CD14-positive monocyte (primary cell): ENCODE results near the gene NUBPL. TPM values are rescaled to one million over a fixed set of nuclear protein-coding genes. Genes with fewer than 3 reads are reported as not detected.

Experiments
- DNase-seq, 3 donors: peaks; one replicate each; pipeline ENCODE4 v3.0.0-alpha.2; 2011 to 2022
- H2AFZ ChIP-seq: 2 replicates; pipeline ENCODE4 v1.6.0; 2012; ENCODE audit warnings: mild to moderate bottlenecking, low read depth, low read length, inconsistent platforms; ENCODE audit not compliant: insufficient read depth, poor library complexity, severe bottlenecking
- H3K27ac ChIP-seq, 2 donors: 1 replicate in 1 of 2; 2 replicates in 1 of 2; pipeline ENCODE4 v1.5.1; 2012 to 2013; ENCODE audit warnings: low read length in 2 of 2, control low read depth in 1 of 2, inconsistent platforms in 1 of 2, low read depth in 1 of 2, mild to moderate bottlenecking in 1 of 2
- H3K27me3 ChIP-seq, 2 donors: one replicate each; pipeline versions ENCODE4 v1.6.0 to v1.6.1; 2011 to 2013; ENCODE audit warnings: low read length in 2 of 2; ENCODE audit not compliant: control insufficient read depth in 2 of 2, insufficient read depth in 2 of 2
- H3K36me3 ChIP-seq, 2 donors: replicated peaks in 1 of 2; 1 replicate in 1 of 2; 2 replicates in 1 of 2; pipeline versions ENCODE4 v1.5.1 to v1.6.1; 2012 to 2013; ENCODE audit warnings: low read length in 2 of 2, control low read depth in 1 of 2, inconsistent platforms in 1 of 2, mild to moderate bottlenecking in 1 of 2; ENCODE audit not compliant: insufficient read depth in 2 of 2, control insufficient read depth in 1 of 2
- H3K4me1 ChIP-seq, 2 donors: 1 replicate in 1 of 2; 2 replicates in 1 of 2; pipeline versions ENCODE4 v1.5.1 to v1.6.1; 2012 to 2013; ENCODE audit warnings: low read length in 2 of 2, control low read depth in 1 of 2, inconsistent platforms in 1 of 2, mild to moderate bottlenecking in 1 of 2, moderate library complexity in 1 of 2; ENCODE audit not compliant: insufficient read depth in 2 of 2, control insufficient read depth in 1 of 2
- H3K4me2 ChIP-seq: replicated peaks from 2 replicates; pipeline ENCODE3; 2012; ENCODE audit warnings: low read length, moderate library complexity, mild to moderate bottlenecking; ENCODE audit not compliant: poor library complexity, severe bottlenecking; ENCODE audit errors: extremely low read depth
- H3K4me3 ChIP-seq, 3 experiments: fragments of 200-600 bp in 1 of 3; sonication (generic) in 1 of 3; replicated peaks in 1 of 3; 1 replicate in 2 of 3; 2 replicates in 1 of 3; pipeline ENCODE4 v1.5.1; 2011 to 2013; ENCODE audit warnings: low read length in 3 of 3, mild to moderate bottlenecking in 3 of 3, control low read depth in 2 of 3, low read depth in 2 of 3, inconsistent platforms in 1 of 3, moderate library complexity in 1 of 3
- H3K79me2 ChIP-seq: 2 replicates; pipeline ENCODE4 v1.6.0; 2012; ENCODE audit warnings: mild to moderate bottlenecking, control low read depth, inconsistent platforms, low read length, moderate library complexity; ENCODE audit not compliant: insufficient read depth
- H3K9ac ChIP-seq: 2 replicates; pipeline ENCODE4 v1.6.0; 2017; ENCODE audit warnings: low read length, mild to moderate bottlenecking; ENCODE audit not compliant: insufficient read depth, poor library complexity, severe bottlenecking
- H3K9me3 ChIP-seq, 2 donors: replicated peaks in 1 of 2; 1 replicate in 1 of 2; 2 replicates in 1 of 2; pipeline versions ENCODE4 v1.5.1 to v1.6.1; 2012 to 2013; ENCODE audit warnings: low read length in 2 of 2, control low read depth in 1 of 2; ENCODE audit not compliant: control insufficient read depth in 1 of 2, insufficient read depth in 1 of 2
- H4K20me1 ChIP-seq: 2 replicates; pipeline ENCODE4 v1.6.0; 2012; ENCODE audit warnings: mild to moderate bottlenecking, low read length, control low read depth, moderate library complexity; ENCODE audit not compliant: insufficient read depth
- H3K27ac Mint-ChIP-seq, 7 donors: one replicate each; pipeline ENCODE4 v1.8.0; 2020; ENCODE audit warnings: mild to moderate bottlenecking in 7 of 7, mixed read lengths in 7 of 7, moderate library complexity in 6 of 7, inconsistent platforms in 2 of 7
- H3K27me3 Mint-ChIP-seq, 3 donors: one replicate each; pipeline ENCODE4 v1.8.0; 2021 to 2022; ENCODE audit warnings: low read depth in 3 of 3, mild to moderate bottlenecking in 3 of 3, mixed read lengths in 3 of 3, moderate library complexity in 3 of 3, inconsistent platforms in 1 of 3
- H3K36me3 Mint-ChIP-seq, 2 donors: one replicate each; pipeline ENCODE4 v1.8.0; 2020; ENCODE audit warnings: mixed read lengths in 2 of 2, inconsistent platforms in 1 of 2, mild to moderate bottlenecking in 1 of 2
- H3K4me1 Mint-ChIP-seq: one replicate; pipeline ENCODE4 v1.8.0; 2020; ENCODE audit warnings: mild to moderate bottlenecking, mixed read lengths
- H3K4me3 Mint-ChIP-seq, 2 donors: one replicate each; pipeline ENCODE4 v1.8.0; 2020; ENCODE audit warnings: mild to moderate bottlenecking in 2 of 2, mixed read lengths in 2 of 2, moderate library complexity in 1 of 2
- H3K9me3 Mint-ChIP-seq, 7 donors: one replicate each; pipeline ENCODE4 v1.8.0; 2020 to 2022; ENCODE audit warnings: mixed read lengths in 7 of 7, mild to moderate bottlenecking in 6 of 7, moderate library complexity in 6 of 7, inconsistent platforms in 2 of 7
- CTCF ChIP-seq: fragments of 200-600 bp; IDR thresholded peaks from one replicate; pipeline ENCODE4 v1.8.0; 2022; ENCODE audit warnings: antibody characterized with exemption, mild to moderate bottlenecking
- WGBS: methylation state at CpG from one replicate; pipeline ENCODE4 v1.1.5; 2013; ENCODE audit warnings: missing lambda C conversion rate; ENCODE audit not compliant: insufficient coverage; 5-methylcytosine and 5-hydroxymethylcytosine counted together
- intact Hi-C, 2 donors: fragments of 100-400 bp; cut with micrococcal nuclease; formaldehyde crosslinking; loops; one replicate each; pipeline versions ENCODE4 v1.15.0 to v1.15.1; 2023
- polyA plus RNA-seq, 3 donors: library from polyadenylated mRNA; depleted of rRNA in 1 of 3; unstranded in 2 of 3; stranded (reverse) in 1 of 3; fragments of 300-500 nt in 2 of 3; fragments of >200 nt in 1 of 3; fragmentation: Illumina TruSeq in 2 of 3; gene quantifications; 1 replicate in 2 of 3; 2 replicates in 1 of 3; pipeline ENCODE4 v1.2.3, GENCODE V29; 2012 to 2021

NUBPL gene
- polyA plus RNA-seq, 3 donors: 0.75 to 2.4 (median 2.3) TPM

- Histone ChIP-seq H3K9ac (no peak overlapping the region), H3K4me2 (no peak overlapping the region), H3K27ac (no peak overlapping the region), H3K27me3 (no peaks in the 10 kb centered on the region), H3K9me3 (no peaks in the 10 kb centered on the region), H3K36me3 (no peaks in the 10 kb centered on the region), H3K4me3 (no peak overlapping the region), H3K4me1 (no peaks in the 10 kb centered on the region), H2AFZ (no peak overlapping the region), H4K20me1 (no peaks in the 10 kb centered on the region), H3K79me2 (no peaks in the 10 kb centered on the region)
- H3K4me1 Mint-ChIP-seq: no peaks in the 10 kb centered on the region
- no peak overlapping the region for H3K4me3 Mint-ChIP-seq
- H3K9me3 Mint-ChIP-seq: peaks cover 0 to 3% (median 0%) of the 10 kb centered on the region in 7 donors
- TF ChIP-seq CTCF: no peak
- no peak for DNase-seq
- no peaks in the 10 kb centered on the region for H3K27me3 Mint-ChIP-seq
- no peaks in the 10 kb centered on the region for H3K36me3 Mint-ChIP-seq
- no peak overlapping the region for H3K27ac Mint-ChIP-seq
- no CpG with 5 or more reads among the region's 1 CpG for WGBS
- intact Hi-C loops: no loop called here
These were observed 131.2 kb downstream of the NUBPL start for GRCh38 chr14:31692376-31692781.

GRCh38 chr14:31696378-31696777, 135.2 kb downstream of the NUBPL start:
- no CpG with 5 or more reads among the region's 4 CpGs for WGBS
- H3K79me2 ChIP-seq: no peaks in the 10 kb centered on the region
- Mint-ChIP-seq H3K27ac (no peak overlapping the region), H3K4me1 (no peaks in the 10 kb centered on the region), H3K27me3 (no peaks in the 10 kb centered on the region), H3K9me3 (peaks cover 4 to 10% (median 7%) of the 10 kb centered on the region in 7 donors), H3K36me3 (peaks cover 0 to 2% of the 10 kb centered on the region in 2 donors), H3K4me3 (no peak overlapping the region)
- no peak overlapping the region for H3K4me3 ChIP-seq
- no peak for TF ChIP-seq CTCF
- no peaks in the 10 kb centered on the region for H3K4me1 ChIP-seq
- no peak overlapping the region for H2AFZ ChIP-seq
- no peaks in the 10 kb centered on the region for H3K36me3 ChIP-seq
- no peaks in the 10 kb centered on the region for H4K20me1 ChIP-seq
- intact Hi-C loops: no loop called here
- H3K27me3 ChIP-seq: no peaks in the 10 kb centered on the region
- H3K9me3 ChIP-seq: peaks cover 0 to 13% of the 10 kb centered on the region in 2 donors
- no peak overlapping the region for H3K4me2 ChIP-seq
- no peak for DNase-seq
- no peak overlapping the region for H3K27ac ChIP-seq
- no peak overlapping the region for H3K9ac ChIP-seq
